Activated CD4-positive, alpha-beta T cell treated with anti-CD3 and anti-CD28 coated beads, Interleukin-10, Interleukin-2, amounts not matched to agents 100 ng/mL and 50 ng/mL, durations not matched to agents 16 hours and 8 hours (primary cell): ENCODE results near the gene TBCB.
"Not testable (repeated sequence)": the region's sequence is repeated elsewhere in the genome, so short reads cannot be mapped to it uniquely, and the experiment has no call there.

Experiments
- DNase-seq: peaks from one replicate; pipeline ENCODE4 v3.0.0-alpha.2; 2020

The TBCB gene

DNA sequence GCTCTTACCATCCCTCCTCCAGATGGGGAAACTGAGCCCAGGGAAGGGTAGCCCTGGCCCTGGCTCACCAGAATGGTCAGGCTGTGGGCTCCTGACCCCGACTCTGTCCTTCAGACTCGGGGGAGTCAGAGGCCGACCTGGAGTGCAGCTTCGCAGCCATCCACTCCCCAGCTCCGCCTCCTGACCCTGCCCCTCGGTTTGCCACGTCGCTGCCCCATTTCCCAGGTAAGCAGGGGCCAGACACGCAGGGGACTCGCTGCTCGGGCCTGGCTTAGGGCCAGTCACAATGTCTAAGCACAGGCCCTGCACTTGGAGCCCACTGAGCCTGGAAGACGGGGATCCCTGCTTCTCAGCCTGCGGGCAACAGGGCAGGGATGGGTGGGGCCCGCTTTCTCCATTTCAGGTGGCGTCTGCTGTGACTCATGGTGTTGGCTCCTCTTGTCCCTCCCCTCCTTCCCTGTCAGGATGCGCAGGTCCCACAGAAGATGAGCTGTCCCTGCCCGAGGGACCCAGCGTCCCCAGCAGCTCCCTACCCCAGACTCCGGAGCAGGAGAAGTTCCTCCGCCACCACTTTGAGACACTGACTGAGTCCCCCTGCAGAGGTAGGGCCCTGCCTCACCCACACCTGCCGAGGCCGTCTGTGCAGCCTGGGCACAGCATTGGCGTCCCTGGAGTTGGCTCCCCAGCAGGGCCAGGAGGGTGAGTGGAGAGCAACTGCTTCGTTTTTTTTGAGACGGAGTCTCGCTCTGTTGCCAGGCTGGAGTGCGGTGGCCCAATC is 13.5 kb upstream of the TBCB start:
- DNase-seq: no peak

- no peak for DNase-seq
Measured at GRCh38 chr19:36103040-36103626, 12.1 kb upstream of the TBCB start.

DNA sequence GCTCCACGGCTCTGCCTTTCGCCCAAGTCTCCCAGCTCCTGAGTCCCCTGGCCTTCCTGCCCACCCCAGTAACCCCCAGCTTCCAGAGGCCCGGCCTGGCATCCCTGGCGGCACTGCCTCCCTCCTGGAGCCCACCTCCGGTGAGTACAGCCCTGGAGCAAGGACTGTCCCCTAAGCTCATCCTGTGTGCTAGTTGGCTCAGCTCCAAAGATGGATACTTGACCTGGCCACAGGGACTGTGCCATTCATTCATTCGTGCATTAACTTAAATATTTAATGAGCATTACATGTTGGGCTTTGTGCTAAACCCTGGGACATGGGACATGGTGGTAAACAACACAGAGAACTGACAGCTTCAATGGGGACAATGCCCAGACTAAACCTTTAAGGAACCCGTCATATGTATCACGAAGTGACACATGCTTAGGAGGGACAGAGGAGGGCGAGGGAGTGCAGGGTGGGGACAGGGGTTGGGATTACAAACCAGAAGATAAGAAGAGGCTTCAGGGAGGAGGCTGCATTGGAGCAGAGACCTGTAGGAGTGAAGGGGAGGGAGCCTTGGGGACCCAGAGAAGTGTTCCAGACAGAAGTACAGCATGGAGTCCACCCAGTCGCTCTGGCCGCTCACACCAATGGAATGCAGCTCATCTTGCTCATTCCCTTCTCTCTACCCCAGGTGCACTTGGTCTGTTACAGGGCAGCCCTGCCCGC is 11.3 kb upstream of the TBCB start:
- no peak for DNase-seq

DNA sequence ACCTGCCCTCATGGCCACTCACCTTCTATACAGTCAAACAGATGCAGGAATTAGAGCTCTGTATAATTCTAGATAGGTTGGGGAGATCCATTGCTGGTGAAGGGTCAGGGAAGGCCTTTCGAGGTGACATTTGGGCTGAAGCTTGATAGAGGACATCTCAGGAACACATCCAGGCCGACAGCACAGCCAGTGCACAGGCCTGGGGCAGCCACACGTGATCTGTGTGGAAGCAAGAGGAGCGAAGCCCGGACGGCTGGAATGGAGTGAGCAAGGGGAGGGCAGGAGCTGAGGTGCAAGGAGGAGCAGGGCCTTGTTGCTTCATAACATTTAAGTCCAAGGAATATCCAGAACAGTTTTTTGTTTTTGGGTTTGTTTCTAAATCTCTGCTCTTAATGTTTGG is 8.8 kb upstream of the TBCB start:
- no peak for DNase-seq

DNA sequence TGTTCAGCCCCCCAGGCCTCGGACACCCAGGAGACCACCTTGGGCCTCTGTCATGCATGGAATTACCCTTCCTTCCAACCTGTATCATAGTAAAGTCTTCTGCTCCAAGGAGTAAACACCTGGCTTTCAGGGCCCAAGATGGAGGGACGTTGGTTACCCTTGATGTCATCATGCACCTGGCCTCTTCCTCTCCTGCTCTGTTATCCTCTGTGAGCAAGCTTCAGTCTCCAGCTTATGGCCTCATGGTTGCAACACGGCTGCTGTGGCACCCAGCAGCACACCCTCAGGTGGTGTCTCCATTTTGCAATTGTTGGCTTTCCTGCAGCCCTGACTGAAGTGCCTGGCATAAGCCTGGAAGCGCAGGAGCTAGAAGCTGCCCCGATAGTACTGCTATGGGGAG is 8.3 kb upstream of the TBCB start:
- no peak for DNase-seq

- DNase-seq: no peak
Measured at GRCh38 chr19:36108684-36109083, 6.6 kb upstream of the TBCB start.

DNA sequence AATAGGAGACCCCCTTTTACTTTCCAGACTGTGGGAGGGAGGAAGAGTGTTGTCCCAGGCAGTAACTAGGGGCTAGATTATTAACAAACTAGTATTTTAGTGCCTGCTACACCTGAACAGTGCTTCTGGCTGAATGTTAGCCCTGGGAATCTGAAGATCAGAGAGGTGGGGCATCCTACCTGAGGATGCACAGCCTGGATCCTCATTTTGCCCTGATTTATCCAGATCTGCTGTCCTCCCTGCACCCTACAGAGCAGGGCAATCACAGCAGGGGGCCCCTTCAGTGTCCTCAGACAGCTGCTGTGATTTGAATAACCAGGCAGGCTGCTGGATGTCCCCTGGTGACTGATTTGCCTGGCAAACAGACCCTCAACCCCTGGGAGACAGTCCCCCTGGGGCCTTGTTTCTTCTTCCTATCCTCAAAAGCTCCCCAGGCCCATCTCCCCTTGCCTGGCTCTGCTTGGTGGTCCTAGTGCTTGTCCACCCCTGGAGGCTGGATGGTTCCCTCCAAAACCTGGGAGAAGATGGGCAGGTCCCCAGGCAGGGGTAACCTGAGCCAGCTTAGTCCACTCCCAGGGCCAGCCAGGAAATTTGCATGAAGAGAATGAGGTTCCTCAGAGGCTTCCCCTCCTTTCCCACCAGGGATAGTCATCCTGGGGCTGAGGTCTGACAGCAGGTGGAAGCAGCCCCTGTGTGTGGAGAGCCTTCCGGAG is 4.6 kb upstream of the TBCB start, which contains the start of gene OVOL3:
Gene OVOL3, plus strand, starts transcription at position 657 of the 713 bp plus-strand sequence. CDS start 60 bp downstream, outside the sequence.
- DNase-seq: no peak

DNA sequence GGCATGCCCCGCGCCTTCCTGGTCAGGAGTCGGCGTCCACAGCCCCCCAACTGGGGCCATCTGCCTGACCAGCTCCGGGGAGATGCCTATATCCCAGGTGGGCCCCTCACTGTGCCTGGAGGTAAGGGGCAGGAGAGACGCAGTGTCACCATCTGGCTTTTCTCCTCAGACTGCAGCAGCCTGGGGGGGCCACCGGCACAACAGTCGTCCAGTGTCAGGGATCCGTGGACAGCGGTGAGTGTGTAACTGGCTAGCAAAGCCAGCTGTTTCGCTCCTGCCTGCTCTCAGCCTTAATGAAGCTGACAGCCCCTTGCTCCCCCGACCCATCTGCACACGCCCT is 4.1 kb upstream of the TBCB start:
- DNase-seq: no peak

- no peak for DNase-seq
Measured at GRCh38 chr19:36112678-36113077, 2.6 kb upstream of the TBCB start.

- DNase-seq: no peak
Measured at GRCh38 chr19:36113425-36113824, 1.8 kb upstream of the TBCB start.

DNA sequence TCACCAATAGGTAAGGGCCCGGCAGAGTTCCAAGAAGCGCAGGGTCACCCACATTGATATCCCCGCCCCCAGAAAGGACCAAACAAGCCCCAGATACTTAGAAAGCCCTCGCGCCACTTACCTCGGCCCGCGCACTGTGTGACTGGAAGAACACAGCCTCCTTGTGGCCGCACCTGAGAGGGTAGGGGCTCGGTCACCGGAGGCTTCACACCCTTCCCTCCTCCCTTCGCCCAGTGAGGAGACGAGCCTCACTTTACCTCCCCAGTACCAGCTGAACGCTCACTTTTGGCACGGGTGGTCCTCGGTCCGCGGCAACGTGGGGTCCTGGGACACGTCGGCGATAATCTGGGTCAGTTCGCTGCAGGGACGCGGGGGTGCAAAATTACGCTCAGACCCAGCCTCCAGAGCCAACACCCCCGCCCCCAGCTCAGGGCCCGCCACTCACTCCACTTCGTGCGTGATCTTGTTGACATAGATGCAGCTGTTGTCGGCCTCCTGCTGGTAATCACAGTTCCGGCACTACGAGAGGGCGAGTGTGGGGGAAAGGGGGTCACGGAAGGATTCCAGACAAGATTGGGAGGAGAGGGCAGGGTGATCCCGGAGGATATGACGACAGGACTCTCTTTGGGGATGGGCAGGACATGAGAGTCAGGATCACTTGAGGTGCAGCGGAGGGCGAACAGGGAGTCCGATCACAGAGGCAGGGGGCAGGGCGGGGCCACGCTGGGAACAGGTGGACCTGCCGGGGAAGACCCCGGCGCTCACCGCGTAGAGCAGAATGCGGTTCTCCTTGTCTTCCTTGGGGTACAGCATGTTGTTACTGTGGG is 1.2 kb upstream of the TBCB start:
- peak; percentile 22 for DNase-seq

GRCh38 chr19:36114721-36115452 is 381 bp upstream of the TBCB start, which contains the start of gene POLR2I:
Gene POLR2I (minus strand): TSS chr19:36114875. CDS start chr19:36114856, 19 bp downstream.
- peak; percentile 100 for DNase-seq

DNA sequence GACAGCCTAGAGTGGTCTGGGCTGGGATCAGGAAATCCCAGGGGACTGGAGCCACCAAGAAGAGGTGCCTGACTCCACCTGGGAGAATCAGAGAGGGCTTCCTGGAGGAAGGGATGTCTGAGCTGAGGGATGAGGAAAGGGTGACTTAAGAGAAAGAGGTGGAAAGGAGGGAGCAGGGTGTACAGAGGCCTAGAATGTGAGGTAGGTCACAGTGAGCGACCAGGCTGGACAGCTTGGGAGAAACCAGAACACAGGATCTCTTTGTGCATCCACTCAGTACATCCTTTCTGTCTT is 1.0 kb downstream of the TBCB start:
- no peak for DNase-seq

DNA sequence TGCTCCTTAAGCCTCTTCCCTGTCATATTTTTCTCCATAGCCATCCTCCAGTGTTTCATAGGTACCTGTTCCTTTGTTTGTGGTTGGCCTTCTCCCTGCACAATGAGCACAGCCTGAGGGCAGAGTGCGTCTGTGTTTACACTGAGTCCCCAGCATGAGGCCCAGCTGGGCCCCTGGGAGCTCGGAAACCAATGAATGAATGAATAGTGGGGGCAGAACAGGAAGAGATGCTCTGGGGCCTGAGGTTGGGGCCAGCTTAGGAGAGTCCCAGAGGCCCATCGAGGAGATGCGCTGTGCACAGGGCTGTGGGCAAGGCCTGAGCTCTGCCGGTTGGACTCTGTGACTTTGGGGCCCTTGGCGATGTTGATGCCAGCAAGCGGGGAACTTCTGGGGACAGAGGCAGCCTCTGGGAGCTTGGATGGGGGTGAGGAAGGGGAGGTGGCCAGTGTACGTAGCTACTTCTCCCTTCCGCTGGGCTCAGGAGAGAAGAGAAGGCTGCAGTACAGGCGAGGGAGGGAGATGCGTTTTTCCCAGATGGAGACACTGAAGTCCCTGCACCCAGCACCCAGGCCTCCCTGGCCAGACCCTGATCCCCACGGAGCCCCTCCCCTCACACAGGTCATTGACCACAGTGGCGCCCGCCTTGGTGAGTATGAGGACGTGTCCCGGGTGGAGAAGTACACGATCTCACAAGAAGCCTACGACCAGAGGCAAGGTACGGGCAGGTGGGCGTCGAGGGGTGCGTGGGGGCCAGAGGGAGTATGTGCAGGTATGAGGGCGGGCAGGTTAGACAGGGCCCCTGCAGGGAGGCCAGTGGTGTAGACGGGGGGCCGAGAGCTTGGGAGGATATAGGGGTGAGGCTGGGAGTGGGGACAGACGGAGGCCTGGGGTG is 5.1 kb downstream of the TBCB start:
- DNase-seq: no peak

DNA sequence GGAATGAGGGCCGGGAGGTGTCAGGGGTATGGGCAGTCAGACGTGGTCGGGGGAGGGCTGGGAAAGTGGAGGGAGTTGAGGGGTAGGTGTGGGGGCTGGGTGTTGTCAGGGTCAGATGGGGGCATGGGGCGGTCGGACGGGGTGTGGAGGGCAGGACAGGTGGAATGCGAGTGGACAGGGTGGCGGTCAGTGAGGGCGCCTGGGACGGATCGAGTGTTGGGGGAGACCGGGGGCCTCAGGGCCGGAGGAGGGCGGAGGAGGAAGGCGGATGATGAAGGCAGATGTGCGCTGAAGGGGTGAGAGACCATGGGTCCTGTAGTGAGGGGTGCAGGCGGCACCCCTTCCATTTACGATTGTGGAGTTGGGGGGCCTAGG is 5.7 kb downstream of the TBCB start:
- DNase-seq: no peak

GRCh38 chr19:36121486-36122124 is 6.3 kb downstream of the TBCB start:
- no peak for DNase-seq

- peak; percentile 20 for DNase-seq
Measured at GRCh38 chr19:36125557-36125956, 10.3 kb downstream of the TBCB start.

DNA sequence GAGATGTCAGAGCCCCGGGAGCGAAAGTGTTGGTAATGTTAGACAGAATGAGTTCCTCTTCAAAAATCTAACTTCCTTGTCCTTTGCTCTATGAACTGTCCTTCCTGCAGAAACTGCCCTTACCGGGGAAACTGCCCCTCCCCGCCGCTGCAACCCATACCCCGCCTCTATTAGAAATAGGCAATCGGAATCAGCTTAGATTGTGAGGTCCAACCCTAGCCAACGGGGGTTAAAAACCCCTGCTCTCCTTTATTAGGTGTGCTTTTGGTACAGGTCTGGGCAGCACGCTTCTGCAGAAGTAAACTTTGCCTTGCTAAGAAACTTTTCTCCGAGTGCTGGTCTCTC is 13.1 kb downstream of the TBCB start:
- no peak for DNase-seq

DNA sequence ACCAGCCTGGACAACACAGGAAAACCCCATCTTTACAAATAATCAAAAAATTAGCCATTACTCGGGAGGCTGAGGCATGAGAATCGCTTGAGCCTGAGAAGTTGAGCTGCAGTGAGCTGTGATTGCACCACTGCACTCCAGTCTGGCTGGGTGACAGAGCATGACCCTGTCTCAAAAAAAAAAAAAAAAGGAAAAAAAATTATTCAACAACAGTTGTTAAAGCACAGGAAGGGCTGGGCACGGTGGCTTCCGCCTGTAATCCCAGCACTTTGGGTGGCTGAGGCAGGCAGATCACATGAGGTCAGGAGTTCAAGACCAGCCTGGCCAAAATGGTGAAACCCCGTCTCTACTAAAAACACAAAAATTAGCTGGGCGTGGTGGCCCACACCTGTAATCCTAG is 16.0 kb downstream of the TBCB start:
- not testable (repeated sequence) for DNase-seq

- not testable (repeated sequence) for DNase-seq
Measured at GRCh38 chr19:36134867-36135266, 19.6 kb downstream of the TBCB start.
